Retinal pigment epithelial cell (primary cell): ENCODE results near the gene TOPAZ1.

Experiments
- DNase-seq: peaks from one replicate; pipeline ENCODE4 v3.0.0-alpha.2; 2010; ENCODE audit warnings: low read depth
- H3K4me3 ChIP-seq: 2 replicates; pipeline ENCODE4 v1.5.1; 2011; ENCODE audit warnings: mild to moderate bottlenecking, low read length, control low read depth, moderate library complexity
- CTCF ChIP-seq: conservative IDR thresholded peaks from 2 replicates; pipeline ENCODE4 v1.5.1; 2011; ENCODE audit warnings: low read depth, low read length, control low read depth, inconsistent platforms

The TOPAZ1 gene

GRCh38 chr3:44365952-44366351, 124.3 kb downstream of the TOPAZ1 start:
- DNase-seq, result no peak
- no peak for TF ChIP-seq CTCF
- H3K4me3 ChIP-seq, result no peak overlapping the region

DNA sequence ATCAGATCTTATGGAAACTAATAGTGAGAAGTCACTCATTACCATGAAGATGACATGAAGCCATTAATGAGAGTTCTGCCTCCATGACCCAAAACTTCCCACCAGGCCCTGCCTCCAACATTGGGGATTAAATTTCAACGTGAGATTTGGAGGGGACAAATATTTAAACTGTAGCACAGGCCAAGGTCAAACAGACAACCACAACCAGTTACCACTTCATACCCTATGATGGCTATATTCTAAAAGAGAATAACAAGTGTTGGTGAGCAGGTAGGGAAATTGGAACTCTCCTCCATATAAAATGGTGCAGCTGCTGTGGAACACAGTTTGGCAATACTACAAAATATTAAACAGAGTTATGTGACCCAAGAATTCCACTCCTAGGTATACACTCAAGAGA, 133.8 kb downstream of the TOPAZ1 start:
- no peak for DNase-seq
- no peak for TF ChIP-seq CTCF
- H3K4me3 ChIP-seq, result no peak overlapping the region
